Stimulated activated CD4-positive, alpha-beta T cell treated with anti-CD3 and anti-CD28 coated beads, TNF-alpha, amount 100 ng/mL, for 4 hours (primary cell): ENCODE measurements around the gene COX11.
A peak's percentile ranks its signal among the peaks of the same experiment; 100 is the strongest.

Experiments
- DNase-seq, 3 experiments: peaks; one replicate each; pipeline ENCODE4 v3.0.0-alpha.2; 2020; ENCODE audit warnings: low read depth in 3 of 3

The COX11 gene, protein sequence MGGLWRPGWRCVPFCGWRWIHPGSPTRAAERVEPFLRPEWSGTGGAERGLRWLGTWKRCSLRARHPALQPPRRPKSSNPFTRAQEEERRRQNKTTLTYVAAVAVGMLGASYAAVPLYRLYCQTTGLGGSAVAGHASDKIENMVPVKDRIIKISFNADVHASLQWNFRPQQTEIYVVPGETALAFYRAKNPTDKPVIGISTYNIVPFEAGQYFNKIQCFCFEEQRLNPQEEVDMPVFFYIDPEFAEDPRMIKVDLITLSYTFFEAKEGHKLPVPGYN

DNA sequence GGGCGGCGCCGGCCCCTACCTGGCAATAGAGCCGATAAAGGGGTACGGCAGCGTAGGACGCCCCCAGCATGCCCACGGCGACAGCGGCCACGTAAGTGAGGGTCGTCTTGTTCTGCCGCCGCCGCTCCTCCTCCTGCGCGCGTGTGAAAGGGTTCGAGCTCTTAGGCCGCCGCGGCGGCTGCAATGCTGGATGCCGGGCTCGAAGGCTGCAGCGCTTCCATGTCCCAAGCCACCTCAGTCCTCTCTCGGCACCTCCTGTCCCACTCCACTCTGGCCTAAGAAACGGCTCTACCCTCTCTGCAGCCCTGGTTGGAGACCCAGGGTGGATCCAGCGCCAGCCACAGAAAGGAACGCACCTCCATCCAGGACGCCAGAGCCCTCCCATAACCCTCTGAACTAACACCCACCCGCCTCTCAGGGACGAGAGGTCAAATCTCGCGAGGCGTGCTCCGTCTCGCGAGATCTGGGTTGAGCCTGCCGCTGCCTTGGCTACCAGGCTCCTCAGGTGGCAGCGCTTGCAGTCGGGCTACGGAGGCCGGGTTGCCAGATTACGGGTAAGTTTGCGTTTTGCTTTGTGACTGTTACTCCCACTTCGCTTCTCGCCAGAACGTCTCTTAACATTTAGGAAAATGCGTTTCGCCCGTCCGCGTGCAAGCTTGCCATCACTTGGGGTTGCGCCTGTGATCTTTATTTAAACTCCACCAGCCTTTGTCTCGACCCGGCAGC is at the start of gene COX11, which contains the start of gene STXBP4:
Gene COX11, minus strand, starts transcription at position 393 of the 726 bp plus-strand sequence. Its CDS starts 8 bp downstream, at position 385.
Gene STXBP4, plus strand, starts transcription at position 504 of the 726 bp plus-strand sequence. CDS start 17,455 bp downstream, outside the sequence.
- peak; percentile 81 to 92 (median 87) for DNase-seq

DNA sequence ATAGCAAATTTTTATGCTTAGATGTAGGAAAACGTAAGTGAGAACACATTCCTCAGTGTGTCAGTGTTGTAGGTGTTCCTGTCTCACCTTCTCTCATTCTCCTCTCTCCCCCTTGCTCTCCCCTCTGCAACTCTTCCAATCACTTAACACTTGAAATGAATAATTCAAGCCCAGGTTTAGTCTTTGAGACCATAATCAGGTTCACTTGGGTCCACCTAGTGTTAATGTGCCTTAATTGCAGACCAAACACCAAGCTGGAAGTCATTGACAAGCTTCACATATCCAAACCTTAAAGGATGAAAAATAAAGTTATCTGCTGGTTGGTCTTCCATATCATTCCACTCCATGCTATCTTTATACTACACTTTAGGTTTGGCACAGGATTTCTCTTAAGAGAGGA is 37.1 kb upstream of the COX11 start:
- no peak for DNase-seq

DNA sequence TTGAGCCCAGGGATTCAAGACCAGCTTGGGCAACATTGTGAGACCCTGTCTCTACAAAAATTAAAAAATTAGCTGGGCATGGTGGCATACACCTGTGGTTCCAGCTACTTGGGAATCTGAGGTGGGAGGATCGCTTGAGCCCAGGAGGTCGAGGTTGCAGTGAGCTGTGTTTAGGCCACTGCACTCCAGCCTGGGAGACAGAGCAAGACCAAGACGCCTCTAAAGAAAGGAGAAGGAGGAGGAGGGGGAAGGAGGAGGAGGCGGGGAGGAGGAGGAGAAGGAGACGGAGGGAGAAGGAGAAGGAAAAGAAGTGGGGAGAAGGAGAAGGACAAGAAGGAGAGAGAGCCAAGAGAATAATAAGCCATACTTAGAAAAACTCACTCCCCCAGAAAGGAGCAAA is 36.0 kb upstream of the COX11 start:
- no peak for DNase-seq

DNA sequence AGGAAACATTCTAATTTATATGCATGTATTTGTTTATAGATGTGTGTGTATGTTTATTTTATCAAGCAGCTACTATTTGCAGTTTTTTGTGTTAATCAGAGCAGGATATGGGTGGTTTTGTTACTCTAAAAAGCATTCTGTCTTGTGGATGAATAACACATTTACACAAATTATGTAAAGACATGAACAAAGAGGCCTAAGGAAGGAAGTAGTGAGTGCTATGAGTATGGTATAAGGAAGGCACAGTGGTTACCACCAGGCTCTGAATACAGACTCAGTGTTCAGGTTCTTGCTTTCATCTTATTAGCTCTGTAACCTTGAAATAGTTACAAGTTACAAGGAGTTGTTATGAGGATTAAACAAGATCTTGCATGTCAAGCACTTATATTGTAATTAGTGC is 34.0 kb upstream of the COX11 start:
- DNase-seq, result no peak

DNA sequence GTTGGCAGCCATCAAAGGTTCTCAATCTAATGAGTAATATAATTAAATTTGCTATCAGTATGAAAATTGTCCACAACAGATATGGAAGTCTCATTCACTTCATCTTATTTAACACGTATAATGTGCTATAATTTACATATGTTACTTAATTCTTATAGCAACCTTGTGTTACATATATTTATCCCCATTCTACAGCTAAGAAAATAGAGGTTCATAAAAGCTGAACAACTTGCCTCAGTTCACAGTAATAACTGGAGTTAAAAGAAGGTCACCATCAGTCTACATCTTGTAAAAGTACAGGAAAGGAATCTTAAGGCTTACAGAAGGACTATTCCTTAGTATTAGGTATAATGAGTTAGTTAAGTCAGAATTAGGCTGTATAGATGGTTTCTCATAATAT is 28.0 kb upstream of the COX11 start:
- no peak for DNase-seq

DNA sequence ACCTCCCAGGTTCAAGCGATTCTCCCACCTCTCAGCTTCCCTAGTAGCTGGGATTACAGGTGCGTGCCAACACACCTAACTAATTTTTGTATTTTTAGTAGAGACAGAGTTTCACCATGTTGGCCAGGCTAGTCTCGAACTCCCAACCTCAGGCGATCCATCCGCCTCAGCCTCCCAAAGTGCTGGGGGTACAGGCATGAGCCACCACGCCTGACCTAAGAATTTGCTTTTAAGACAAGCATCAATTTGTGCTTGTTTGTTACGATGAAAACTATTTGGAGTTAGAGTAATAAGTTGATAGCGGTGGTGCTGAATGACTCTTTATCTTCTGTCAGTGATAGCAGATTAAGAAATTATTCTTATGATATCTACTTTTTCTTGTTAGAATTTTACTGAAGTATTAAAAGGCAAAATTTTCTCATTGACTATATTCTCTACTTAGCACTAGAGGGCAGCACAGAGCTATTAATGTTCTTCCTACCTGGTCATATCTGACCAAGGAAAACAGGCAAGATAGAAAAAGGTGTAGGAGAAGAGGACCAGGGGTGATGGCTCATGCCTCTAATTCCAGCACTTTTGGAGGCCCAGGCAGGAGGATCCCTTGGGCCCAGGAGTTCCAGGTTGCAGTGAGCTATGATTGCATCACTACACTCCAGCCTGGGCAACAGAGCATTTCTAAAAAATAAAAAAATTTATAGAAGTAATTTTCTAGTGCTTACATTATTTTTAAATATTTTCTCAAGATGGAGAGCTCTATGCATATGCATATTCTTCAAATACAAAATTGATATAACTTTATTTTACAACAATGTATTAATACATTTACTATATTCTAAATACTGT is 24.6 kb upstream of the COX11 start:
- no peak for DNase-seq

DNA sequence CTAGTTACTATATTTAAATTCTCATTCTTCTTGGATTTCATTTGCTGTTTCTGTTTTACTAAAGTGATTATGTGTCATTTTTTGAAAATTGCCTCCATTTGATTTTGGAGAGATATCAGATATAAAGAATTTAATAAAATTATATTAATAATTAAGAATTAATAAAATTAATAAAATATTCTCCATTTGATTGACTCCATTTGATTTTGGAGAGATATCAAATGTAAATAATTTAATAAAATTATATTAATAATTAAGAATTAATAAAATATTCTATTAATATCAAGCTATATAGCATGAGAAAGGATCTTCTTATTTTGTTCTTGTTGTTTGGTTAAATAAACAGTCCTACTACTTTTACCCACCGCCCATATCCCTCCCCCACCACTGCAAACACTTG is 23.1 kb upstream of the COX11 start:
- DNase-seq, result no peak

DNA sequence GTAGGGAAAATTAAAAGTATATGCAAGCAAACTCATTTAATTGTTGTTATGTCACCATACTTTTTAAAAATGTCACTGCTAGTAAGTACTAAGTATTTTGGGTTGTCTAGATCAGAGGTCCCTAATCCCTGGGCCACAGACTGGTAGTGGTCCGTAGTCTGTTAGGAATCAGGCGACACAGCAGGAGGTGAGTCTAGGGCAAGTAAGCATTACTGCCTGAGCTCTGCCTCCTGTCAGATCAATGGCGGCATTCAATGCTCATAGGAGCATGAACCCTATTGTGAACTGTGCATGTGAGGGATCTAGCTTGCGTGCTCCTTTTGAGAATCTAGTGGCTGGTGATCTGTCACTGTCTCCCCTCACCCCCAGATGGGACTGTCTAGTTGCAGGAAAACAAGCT is 21.7 kb upstream of the COX11 start:
- no peak for DNase-seq

DNA sequence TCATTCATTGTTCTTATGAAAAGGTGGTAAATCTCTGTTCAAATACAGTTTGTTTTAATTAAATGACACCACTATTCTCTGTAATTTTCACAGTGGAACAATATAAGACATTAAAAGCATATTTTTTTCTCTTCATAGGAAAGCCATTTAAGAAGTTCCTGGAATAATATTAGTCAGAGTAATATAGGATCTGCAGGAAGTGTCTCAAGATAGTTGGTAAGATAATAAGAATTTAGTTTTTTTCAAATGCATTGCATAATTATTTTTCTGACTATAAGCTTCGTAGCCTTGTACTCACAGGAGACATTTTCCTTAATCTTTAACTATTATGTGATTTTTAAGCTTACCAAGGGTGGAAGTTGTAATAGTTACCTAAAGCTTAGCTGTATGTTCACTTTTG is 17.0 kb upstream of the COX11 start:
- no peak for DNase-seq

DNA sequence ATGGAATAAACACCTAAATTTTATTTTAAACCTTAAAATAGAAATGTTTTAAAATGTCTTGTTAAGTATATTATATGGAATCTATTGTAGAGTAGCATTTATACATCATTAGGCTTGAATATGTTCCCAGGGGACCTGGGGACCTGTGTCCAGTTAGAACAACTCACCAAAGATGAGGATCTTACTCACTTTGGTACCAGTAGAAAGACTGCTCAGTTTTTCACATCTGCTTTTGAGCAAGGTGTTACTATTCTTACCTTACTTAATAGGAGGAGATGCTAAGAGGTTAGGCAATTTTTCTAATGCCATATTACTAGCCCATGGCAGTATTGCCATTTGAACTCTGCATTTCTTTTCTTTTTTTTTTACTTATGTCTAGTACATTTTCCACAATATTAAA is 14.8 kb upstream of the COX11 start:
- no peak for DNase-seq

DNA sequence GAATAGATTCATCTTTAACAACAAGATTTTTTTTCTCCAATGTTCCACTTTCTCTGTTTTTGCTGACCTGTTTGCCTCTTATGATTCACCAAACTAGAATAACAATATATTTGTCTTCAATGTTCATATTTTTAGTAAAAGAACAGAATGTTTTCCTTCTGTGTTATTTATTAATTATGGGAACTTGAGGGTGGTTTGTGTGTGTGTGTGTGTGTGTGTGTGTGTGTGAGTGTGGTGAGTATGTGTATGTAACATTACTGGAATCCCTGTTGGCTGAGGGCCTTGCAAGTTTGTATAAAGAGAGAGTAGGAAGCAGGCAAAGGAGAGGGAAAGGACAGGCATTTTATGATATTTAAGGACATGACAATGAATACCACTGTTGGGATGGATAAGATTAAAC is 13.9 kb upstream of the COX11 start:
- DNase-seq, result no peak

DNA sequence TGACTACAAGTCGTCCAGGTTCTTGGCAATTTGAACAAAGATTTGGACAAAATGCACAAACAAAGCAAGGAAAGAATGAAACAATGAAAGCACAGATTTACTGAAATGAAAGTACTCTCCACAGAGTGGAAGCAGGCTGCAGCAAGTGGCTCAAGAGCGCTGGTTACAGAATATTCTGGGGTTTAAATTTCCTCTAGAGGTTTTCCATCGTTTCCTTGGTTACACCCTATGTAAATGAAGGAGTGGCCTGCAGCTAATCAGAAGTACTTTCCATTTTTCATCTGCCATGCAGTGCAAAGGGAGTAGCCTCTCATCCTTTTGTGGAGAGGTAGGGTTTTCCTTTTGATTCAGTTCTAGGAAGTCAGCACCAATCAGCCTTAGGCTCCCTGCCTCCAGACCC is 11.9 kb upstream of the COX11 start:
- DNase-seq, result no peak

DNA sequence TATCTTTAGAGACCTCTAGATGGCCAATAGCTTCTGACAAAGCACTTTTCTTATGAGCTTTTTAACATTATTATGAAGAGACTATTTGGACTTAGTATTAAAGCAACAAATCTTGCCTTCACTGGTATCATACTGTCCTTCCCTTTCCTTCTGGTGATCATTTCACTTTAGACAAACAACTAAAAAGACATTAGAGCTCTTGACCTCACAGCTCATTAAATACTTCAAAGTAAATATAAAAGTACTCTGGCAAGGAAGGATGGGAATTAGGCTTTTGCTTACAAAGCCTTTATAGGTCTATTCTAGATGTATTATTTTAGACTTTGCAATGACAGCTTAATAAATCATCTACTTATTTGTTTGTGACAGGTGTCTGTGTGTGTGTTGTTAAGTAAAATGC is 11.2 kb upstream of the COX11 start:
- DNase-seq, result no peak

DNA sequence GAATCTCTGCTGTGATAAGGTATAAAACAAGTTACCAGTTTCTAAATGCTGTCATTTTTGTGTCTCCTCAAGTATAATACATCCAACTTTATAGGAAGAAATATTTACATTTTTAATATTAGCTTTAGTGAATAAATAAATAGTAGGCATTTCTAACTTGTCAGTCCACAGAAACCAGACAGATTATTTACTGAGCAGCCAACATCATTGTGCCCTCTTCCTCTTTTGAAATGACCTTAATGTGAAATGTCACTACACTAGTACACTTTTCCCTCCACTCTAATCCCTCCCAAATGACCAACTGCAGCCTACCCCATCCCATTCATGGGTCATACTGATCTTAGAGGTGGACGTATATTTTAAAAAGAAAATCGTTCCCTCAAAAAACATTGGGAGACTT is 9.3 kb upstream of the COX11 start:
- DNase-seq, result no peak

DNA sequence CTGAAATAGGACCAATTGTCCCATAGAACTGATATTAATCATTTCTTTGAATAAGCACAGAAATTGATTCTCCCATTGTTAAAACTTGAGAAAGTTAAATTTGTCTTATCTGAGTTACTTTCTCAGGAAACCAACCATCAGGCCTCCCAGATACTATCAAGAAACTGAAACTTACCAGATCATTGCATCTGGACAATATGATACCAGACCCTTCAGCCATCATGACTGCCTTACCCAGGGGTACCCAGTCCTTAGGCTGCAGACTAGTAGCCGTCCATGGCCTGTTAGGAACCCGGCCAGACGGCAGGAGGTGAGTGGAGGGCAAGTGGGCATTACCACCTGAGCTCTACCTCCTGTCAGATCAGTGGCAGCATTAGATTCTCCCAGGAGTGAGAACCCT is 7.9 kb upstream of the COX11 start:
- no peak for DNase-seq

DNA sequence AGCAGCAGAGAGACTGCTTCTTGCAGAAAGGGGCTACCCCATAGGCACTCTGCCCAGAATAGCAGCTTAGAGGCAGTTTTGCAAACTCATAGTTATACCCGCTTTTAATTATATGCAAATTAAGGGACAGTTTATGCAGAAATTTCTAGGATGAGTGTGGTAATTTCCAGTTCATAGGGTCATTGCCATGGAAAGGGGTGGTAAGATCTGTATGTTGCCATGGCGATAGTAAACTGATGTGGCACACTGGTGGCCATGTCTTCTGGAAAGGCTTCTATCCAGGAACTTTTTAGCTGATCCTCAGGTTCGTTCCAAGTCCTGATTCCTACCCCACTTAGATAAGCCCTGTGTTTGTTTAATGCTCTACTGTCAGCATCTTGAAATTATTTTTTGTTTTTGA is 6.3 kb upstream of the COX11 start:
- no peak for DNase-seq

DNA sequence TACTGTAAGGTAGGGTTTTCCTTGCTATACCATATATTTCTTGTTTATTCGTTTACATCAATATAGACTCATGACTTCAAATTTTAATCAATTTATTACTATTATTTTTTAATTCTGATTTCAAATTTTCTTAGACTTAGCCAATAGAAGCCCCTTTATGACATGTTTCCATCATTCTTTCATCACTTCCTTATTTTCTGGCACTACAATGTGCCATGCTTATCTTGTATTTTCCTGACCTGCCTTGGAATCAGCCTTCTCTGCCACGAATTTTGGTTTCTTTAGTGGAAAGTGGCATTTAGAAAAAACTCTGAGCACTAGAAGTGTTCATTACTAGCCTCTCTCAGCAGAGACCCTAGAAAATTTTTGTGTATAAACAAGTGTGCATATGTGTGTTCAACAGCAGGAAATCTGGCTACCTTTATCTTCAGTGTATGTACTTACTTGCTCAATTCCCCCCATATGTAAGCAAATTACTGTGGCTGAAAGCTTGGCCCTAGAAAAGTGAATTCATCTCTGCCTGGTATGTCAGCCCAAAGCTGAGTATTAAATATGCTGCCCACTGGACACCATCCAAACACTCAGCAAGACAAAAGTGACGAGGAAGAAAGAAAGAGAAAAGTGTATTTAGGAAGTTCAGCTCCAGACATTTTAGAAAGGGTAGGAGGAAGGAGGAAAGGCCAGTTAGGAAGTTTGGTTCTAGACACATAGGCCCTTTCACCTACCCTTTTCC is 4.1 kb upstream of the COX11 start:
- DNase-seq, result no peak

DNA sequence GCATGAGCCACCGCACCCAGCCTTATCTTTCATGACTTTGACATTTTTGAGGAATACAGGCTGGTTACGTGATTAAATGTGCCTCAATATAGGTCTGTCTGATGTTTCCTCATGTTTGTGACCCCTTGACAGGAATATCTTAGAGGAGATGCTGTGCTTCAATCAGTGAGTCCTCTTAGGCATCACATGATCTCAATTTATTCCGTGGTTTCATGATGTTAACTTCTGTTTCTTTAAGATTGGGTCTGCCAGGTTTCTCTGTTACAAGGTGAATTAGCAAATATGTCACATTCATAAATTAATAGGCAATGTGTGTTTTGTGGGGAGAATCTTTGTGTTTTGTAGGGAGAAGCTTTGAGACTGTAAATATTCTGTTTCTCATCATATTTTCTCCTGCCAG is 3.4 kb upstream of the COX11 start:
- no peak for DNase-seq

DNA sequence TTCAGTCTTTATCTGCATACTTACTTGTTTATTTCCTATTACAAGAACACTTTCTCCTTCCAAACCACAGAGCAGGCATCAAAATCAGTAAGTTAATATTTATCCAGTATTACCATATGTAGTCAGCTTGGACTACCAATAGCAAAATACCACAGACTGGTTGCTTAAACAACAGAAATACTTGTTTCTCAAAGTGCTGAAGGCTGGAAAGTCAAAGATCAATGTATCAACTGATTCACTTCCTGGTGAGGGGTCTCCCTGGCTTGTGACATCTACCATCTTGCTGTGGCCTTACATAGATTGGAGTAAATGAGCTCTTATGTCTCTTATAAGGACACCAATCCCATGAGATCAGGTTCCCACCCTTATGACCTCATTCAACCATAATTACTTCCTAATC is 2.7 kb upstream of the COX11 start:
- DNase-seq, result no peak

DNA sequence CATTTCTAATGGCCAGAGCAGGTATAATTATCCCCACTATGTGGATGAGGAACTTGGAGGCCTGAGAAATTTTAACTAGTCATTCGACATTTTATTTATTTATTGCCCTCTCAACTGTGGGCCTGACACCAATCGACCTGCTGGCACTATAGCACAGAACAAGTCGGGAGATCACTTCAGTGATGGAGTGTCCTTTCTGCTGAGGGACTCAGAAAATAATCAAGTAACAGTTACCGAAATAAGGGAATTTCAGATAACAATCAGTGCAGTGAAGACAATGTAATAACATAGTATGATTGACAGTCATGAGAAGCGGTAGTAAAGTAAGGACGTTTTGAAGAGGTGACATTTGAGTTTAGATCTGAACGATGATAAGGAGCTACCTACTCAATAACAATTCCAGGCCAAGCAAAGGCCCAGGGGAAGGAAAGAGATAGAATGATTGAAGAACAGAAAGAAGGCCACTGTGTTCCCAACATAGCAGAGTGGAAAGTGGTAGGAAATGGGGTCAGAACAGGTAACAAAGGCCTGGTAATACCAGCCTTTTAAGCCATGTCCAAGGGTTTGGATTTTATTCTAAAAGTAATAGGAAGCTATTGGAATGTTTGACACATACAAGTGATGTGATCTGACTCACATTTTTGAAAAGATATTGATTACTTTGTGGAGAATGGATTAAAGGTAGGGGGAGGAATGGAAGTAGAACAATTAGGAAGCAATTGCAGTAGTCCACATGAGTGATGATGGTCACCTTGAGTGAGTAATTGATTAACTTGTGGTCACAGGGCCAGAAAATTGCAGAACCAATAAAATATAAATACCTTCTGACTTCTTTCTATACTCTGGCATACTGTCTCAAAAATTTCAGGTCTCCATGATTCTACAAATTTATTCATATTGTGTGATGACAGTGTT is 1.5 kb upstream of the COX11 start:
- no peak for DNase-seq

DNA sequence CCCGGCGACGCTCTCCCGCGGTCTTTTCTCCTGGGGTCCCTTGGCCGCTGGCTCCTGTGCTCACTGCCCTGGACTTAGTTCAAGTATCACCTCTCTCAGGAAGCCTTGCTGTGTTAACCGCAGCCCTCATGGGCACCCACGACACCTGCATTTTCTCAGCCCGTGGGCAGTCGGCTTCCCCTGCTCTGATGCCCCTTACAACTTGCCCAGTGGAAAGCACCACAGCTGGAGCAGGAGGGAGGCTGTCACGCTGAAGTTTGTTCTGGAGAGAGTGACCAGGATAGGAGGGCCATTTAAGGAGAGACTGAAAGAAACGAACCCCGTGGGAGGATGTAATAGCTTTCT is 506 bp upstream of the COX11 start:
- DNase-seq, result peak in 2 of 3 experiments; percentile 3 to 10
